GM21723 (cell line): ENCODE measurements around the gene MPPED2.

Experiments used
- ATAC-seq: cut with Tn5 transposase; IDR thresholded peaks from one replicate; pipeline ENCODE4 v1.9.1; 2021; ENCODE audit warnings: mild to moderate bottlenecking, moderate library complexity; ENCODE audit not compliant: unreplicated experiment

The MPPED2 gene

GRCh38 chr11:30488304-30488998, 97.7 kb downstream of the MPPED2 start:
- ATAC-seq, result no peak

GRCh38 chr11:30487200-30487898, 98.8 kb downstream of the MPPED2 start:
- no peak for ATAC-seq

GRCh38 chr11:30485756-30486155, 100.4 kb downstream of the MPPED2 start:
- ATAC-seq, result no peak

GRCh38 chr11:30485222-30485621, 100.9 kb downstream of the MPPED2 start:
- ATAC-seq, result no peak

- ATAC-seq, result no peak
Measured at GRCh38 chr11:30483056-30483455, 103.1 kb downstream of the MPPED2 start.

- no peak for ATAC-seq
Measured at GRCh38 chr11:30481796-30482195, 104.4 kb downstream of the MPPED2 start.

GRCh38 chr11:30481330-30481729, 104.8 kb downstream of the MPPED2 start:
- ATAC-seq, result no peak

GRCh38 chr11:30479899-30480298, 106.3 kb downstream of the MPPED2 start:
- ATAC-seq, result no peak

GRCh38 chr11:30478923-30479322, 107.2 kb downstream of the MPPED2 start:
- no peak for ATAC-seq

GRCh38 chr11:30477061-30477460, 109.1 kb downstream of the MPPED2 start:
- ATAC-seq, result no peak

- ATAC-seq, result no peak
Measured at GRCh38 chr11:30474151-30474954, 111.8 kb downstream of the MPPED2 start.

GRCh38 chr11:30471244-30471643, 114.9 kb downstream of the MPPED2 start:
- no peak for ATAC-seq

GRCh38 chr11:30468881-30469280, 117.3 kb downstream of the MPPED2 start:
- ATAC-seq, result no peak

GRCh38 chr11:30467176-30467575, 119.0 kb downstream of the MPPED2 start:
- ATAC-seq, result no peak

- no peak for ATAC-seq
Measured at GRCh38 chr11:30465623-30466022, 120.5 kb downstream of the MPPED2 start.

- no peak for ATAC-seq
Measured at GRCh38 chr11:30465192-30465591, 121.0 kb downstream of the MPPED2 start.

GRCh38 chr11:30463266-30463665, 122.9 kb downstream of the MPPED2 start:
- ATAC-seq, result no peak

- ATAC-seq, result no peak
Measured at GRCh38 chr11:30462421-30462820, 123.7 kb downstream of the MPPED2 start.

GRCh38 chr11:30459821-30460220, 126.3 kb downstream of the MPPED2 start:
- no peak for ATAC-seq

GRCh38 chr11:30459306-30459705, 126.8 kb downstream of the MPPED2 start:
- ATAC-seq, result no peak

GRCh38 chr11:30458541-30458940, 127.6 kb downstream of the MPPED2 start:
- no peak for ATAC-seq

GRCh38 chr11:30457087-30457486, 129.1 kb downstream of the MPPED2 start:
- no peak for ATAC-seq
